ENCODE results near the gene RHPN2.

DNA sequence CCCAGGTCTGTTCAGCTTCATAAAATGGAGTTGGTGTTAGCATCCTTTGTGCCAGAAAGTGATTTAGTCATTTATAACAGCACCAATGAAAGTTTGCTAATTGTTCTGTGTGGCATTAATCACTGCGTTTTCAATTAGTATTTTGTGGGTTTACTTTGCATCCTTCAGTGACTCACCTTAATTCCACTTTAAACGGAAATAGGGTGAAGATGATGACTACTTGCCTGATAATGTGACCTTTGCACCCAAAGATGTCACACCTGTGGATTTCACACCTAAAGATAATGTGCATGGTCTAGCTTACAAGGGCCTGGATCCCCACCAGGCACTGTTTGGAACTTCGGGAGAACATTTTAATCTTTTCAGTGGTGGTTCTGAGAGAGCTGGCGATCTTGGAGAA lies 31.3 kb upstream of the RHPN2 start:
- TF ChIP-seq MYC (IDR thresholded peaks at IDR 0.05; ENCODE audit: borderline replicate concordance, low read length) (no peak), SREBF2 (IDR thresholded peaks at IDR 0.05) (no peak), EP300 (IDR thresholded peaks at IDR 0.05) (no peak), REST (IDR thresholded peaks at IDR 0.05) (no peak)
